ENCODE results near the gene IP6K3.

The IP6K3 gene

DNA sequence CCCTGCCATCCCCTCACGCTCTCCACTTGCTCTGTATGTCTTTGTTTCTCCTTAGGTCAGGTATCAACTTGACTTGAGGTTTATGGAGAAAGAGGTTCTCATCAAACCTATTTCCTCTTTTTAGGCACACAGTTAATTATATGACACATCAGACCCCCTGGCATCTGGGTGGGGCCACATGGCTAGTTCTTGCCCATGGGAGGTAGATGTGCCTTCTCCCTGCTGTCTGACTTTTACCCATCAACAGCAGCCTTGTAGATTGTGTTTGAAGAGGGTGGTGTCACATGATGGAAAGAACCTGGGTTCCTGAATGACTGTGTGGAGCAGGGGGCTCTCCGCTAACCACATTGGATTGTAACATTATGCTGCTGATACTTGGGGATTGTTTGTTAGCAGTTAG is 28.0 kb downstream of the IP6K3 start:
- no peak for TF ChIP-seq CTCF (IDR thresholded peaks at IDR 0.05)
- no peak for DNase-seq
- peaks cover 21% of the 10 kb centered on the region for H3K36me3 Mint-ChIP-seq (ENCODE audit: low read depth)

DNA sequence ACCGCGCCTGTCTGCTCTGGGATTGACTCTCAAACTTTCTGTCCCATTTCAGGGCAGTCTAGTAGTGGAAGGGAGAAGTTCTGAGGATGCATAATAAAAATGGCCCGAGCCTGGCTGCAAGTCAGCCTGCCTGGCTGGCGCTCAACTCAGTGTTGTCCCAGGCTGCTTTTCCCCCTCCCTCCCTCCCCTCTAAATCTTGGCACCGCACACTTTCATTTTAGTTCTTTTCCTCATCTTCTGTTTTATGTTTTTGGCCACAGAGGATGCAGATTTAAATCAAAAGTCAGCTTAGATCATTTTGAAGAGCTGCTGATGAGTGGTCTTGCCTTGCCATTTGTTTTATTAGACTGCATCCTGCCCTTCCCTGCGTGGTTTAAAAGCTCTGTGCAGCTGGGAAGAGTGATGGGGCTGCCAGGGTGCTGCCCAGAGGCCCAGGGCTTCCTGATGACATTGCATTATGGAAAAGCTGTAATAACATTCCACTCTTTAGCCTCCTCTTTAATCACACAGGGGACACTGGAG is 28.7 kb downstream of the IP6K3 start:
- Mint-ChIP-seq H3K9me3 (no peaks in the 10 kb centered on the region), H3K27ac (no peak overlapping the region), H3K4me1 (peaks cover 34% of the 10 kb centered on the region), H3K36me3 (ENCODE audit: low read depth) (peaks cover 14% of the 10 kb centered on the region), H3K27me3 (ENCODE audit: low read depth, poor library complexity) (peaks cover 62% of the 10 kb centered on the region), H3K4me3 (no peak overlapping the region)
- TF ChIP-seq CTCF (IDR thresholded peaks at IDR 0.05) = no peak
- DNase-seq = no peak

More for the DNA sequence above, 28.0 kb downstream of the IP6K3 start:
- Mint-ChIP-seq H3K9me3 (no peaks in the 10 kb centered on the region), H3K4me3 (no peak overlapping the region), H3K27me3 (ENCODE audit: low read depth, poor library complexity) (peaks cover 62% of the 10 kb centered on the region), H3K27ac (no peak overlapping the region), H3K4me1 (peaks cover 34% of the 10 kb centered on the region)

- no peak for DNase-seq
These were observed 29.6 kb downstream of the IP6K3 start for GRCh38 chr6:33716890-33717632.

GRCh38 chr6:33716379-33716778 is 30.3 kb downstream of the IP6K3 start:
- no peak for TF ChIP-seq CTCF (IDR thresholded peaks at IDR 0.05)
- Mint-ChIP-seq H3K9me3 (no peaks in the 10 kb centered on the region), H3K27ac (no peak overlapping the region), H3K27me3 (ENCODE audit: low read depth, poor library complexity) (peaks cover 53% of the 10 kb centered on the region), H3K4me1 (peaks cover 43% of the 10 kb centered on the region), H3K36me3 (ENCODE audit: low read depth) (no peaks in the 10 kb centered on the region), H3K4me3 (no peak overlapping the region)
- DNase-seq = no peak

More at GRCh38 chr6:33716890-33717632, 29.6 kb downstream of the IP6K3 start:
- TF ChIP-seq CTCF (IDR thresholded peaks at IDR 0.05) = no peak
- peaks cover 5% of the 10 kb centered on the region for H3K36me3 Mint-ChIP-seq (ENCODE audit: low read depth)
- H3K27me3 Mint-ChIP-seq (ENCODE audit: low read depth, poor library complexity) = peaks cover 59% of the 10 kb centered on the region
- H3K27ac Mint-ChIP-seq = peak overlapping the region; percentile 80
- H3K9me3 Mint-ChIP-seq = no peaks in the 10 kb centered on the region
- H3K4me1 Mint-ChIP-seq = peaks cover 36% of the 10 kb centered on the region
- H3K4me3 Mint-ChIP-seq = no peak overlapping the region

- TF ChIP-seq CTCF (IDR thresholded peaks at IDR 0.05) = no peak
- DNase-seq = no peak
- H3K27me3 Mint-ChIP-seq (ENCODE audit: low read depth, poor library complexity) = peaks cover 39% of the 10 kb centered on the region
- peaks cover 12% of the 10 kb centered on the region for H3K36me3 Mint-ChIP-seq (ENCODE audit: low read depth)
- H3K27ac Mint-ChIP-seq = no peak overlapping the region
- H3K9me3 Mint-ChIP-seq = no peaks in the 10 kb centered on the region
- no peak overlapping the region for H3K4me3 Mint-ChIP-seq
- H3K4me1 Mint-ChIP-seq = peaks cover 61% of the 10 kb centered on the region
These were observed 32.2 kb downstream of the IP6K3 start for GRCh38 chr6:33714385-33715040.

Measured in nephron progenitor cell (in vitro differentiated cells).